CD1c-positive myeloid dendritic cell (primary cell): ENCODE measurements around the gene NELFB.

Experiments
- DNase-seq: peaks from one replicate; pipeline ENCODE4 v3.0.0-alpha.2; 2016; ENCODE audit errors: extremely low spot score

Gene NELFB

DNA sequence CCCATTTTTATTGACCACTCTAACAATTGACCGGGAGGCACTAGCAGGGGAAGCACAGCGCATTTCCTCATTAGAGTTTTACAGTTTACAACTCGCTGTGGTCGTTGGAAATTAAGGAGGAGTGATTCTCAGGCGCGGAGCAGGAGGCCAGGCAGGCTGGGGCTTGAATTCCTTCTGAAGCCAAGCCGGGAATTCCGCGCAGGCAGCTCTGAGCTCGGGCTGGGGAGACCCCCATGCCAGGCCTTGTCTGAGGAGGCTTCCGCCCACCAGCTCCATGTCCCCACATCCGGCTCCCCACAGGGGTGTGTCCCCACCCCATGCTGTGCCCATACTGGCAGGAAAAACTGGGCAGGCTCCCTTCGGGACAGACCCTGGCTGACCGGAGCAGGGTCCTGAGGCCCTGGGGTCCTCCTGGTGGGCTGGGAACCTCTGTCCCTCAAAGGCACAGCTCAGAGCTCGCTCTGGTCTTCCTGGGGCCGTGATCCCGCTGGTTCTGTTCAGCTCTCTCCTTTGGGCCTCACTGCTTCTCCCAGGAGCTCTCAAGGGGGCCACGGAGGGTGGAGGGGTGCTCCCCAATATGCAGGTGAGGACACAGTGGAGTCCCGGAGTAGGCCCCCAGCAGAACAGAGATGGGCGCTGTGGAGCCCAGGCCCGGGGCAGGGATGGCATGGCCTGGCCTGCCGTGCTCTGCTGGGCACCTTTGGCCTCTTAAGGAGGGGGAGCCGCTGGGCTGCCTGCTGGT lies 48.2 kb downstream of the NELFB start:
- DNase-seq, result no peak

- DNase-seq, result no peak
Observed at GRCh38 chr9:137303893-137304382, 48.8 kb downstream of the NELFB start.

GRCh38 chr9:137304383-137305059 lies 49.4 kb downstream of the NELFB start:
- no peak for DNase-seq

DNA sequence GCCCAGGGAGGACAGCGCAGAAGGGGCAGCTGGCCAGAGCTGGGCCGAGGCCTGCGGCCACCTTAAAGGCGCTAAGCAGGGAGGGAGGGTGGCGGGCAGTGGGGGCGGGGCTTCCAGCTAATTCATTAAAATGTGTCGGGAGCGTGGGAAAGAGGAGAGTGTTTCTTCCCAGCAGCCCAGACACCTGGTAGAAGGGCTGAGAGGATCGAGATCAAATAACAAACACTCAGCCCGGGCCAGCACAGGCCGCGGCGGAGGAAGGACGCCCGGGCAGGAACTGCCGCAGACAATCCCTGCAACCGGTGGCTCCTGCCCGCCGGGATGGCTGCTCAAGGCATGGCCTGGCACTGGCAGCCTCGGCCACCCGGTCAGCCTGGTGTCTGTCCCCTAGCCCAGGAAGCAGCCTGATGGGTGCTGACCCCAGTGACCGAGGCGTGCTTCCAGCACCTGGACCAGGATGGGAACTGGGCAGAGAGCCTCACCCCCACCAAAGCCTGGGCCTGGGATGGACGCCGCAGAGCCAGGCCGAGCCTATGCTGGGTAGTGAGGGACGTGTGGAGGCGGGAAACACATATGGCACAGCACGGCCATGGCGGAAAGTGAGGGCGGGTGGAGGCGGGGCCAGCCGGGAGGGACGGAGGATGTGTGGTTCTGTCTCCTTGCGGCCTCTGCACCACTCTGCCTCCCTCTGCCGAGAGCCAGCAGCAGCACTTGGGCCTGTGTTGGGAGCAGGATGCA lies 50.1 kb downstream of the NELFB start:
- DNase-seq, result peak; percentile 76

DNA sequence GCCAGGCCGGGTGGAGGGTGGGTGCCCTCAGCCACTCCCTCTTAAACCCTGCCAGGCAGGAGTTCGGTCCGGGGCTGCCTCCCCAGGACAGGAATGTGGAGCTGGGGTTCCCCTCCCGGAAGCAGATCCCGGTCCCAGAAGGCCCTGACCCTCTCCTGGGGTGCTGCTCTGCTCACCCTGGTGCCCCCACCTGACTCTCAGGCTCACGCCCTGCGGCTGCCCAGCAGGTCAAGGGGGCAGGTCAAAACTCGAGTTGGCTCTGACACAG lies 50.6 kb downstream of the NELFB start:
- no peak for DNase-seq

DNA sequence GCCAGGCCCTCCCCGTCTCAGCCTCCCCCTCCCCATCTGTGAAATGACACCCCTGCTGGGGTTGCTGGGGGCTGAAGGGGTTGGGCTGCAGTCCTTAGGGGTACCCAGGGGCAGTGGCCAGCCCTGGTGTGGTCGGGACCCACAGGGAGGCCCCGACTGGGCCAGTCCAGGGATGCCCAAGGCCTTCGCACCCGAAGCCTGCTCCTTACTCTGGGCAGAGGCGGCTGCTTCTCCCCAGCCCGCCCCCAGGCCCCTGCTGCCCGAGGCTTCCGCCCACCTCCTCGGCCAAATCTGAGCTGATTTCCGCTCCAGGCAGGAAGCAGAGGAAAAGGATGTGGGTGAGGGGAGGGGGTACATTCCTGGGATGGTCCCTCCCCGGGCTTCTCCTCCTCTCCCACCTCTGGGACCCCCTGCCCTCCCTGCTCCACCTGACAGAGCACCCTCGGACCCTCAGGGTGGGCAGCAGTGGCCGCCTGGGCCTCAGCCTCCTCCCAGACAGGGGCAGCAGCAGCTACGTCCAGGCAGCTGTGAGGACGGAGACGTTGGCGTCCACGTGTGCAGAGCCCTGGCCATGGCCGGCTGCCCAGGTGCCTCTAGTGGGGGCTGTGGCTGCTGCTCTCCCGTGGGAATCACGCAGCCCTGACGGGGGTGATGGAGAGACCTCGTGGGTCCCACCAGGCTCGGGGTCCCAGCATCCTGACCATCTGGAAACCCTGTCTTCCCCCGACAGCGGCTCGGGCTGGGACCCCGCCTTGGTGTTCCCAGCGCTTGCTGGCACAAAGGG lies 51.1 kb downstream of the NELFB start:
- DNase-seq, result no peak

GRCh38 chr9:137306850-137307254 lies 51.7 kb downstream of the NELFB start:
- DNase-seq, result no peak

- DNase-seq, result peak; percentile 66
Observed at GRCh38 chr9:137307255-137308056, 52.3 kb downstream of the NELFB start.

- no peak for DNase-seq
Observed at GRCh38 chr9:137308057-137308619, 53.0 kb downstream of the NELFB start.

- DNase-seq, result no peak
Observed at GRCh38 chr9:137309368-137310188, 54.5 kb downstream of the NELFB start.

- no peak for DNase-seq
Observed at GRCh38 chr9:137310189-137311052, 55.3 kb downstream of the NELFB start.

DNA sequence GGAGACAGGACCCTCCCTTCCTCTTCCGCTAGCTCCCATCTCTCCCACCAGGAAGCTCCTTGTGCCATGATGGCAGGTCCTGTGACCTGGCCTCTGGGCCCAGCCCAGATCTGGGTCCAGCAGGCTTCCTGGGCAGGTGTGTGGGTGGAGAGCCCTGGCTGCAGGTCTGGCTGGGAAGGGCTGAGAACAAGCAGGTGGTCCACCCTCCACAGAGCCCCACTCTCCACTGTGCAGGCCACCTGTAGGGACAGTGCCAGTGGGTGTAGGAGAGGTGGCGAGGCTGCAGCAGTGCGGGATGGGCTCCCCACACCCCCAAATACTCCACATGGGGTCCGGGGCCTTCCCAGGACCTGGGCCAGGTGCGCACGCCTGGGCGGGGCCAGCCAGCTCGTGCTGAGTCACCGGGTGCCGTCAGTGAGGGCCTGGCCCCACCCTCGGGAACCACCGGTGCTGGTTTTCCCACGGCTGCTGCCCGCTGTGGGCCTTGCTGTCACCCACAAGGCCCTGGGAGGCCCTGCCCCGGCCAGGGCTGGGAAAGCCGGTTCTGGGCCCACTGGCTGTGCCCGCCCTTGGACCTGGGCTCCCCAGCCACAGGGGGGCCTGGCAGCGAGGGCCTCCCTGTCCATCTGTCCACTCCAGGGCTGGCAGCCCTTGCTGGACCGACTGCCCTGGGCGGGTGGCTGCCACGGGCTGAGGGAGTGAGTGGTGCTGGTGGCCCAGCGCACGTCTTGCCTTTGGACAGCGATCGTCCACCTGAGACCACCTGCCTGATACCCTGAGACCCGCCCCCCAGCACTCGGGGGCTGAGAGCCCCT lies 56.3 kb downstream of the NELFB start:
- DNase-seq, result no peak

GRCh38 chr9:137311986-137312851 lies 57.1 kb downstream of the NELFB start:
- DNase-seq, result no peak

DNA sequence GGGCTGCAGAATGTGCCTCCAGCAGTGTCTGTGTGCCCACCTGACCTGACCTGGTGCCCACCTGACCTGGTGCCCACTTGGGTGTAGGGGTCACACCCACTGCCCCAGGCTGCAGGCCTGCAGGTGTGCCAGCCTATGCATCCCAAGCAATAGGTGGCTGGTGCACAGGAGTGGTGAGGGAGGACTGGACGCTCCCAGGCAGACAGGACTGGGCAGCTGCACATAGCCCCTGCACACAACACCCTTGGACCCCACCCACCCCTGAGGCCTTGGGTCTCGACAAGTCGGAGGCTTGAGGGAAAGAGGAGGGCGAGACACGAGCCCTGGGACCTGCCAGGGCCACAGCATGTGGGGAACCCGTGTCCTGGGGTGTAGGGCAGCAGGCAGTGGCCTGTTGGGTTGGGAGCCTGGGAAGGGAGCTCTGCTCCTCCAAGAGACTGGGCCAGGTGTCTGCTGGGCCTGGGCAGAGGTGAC lies 57.8 kb downstream of the NELFB start:
- no peak for DNase-seq

DNA sequence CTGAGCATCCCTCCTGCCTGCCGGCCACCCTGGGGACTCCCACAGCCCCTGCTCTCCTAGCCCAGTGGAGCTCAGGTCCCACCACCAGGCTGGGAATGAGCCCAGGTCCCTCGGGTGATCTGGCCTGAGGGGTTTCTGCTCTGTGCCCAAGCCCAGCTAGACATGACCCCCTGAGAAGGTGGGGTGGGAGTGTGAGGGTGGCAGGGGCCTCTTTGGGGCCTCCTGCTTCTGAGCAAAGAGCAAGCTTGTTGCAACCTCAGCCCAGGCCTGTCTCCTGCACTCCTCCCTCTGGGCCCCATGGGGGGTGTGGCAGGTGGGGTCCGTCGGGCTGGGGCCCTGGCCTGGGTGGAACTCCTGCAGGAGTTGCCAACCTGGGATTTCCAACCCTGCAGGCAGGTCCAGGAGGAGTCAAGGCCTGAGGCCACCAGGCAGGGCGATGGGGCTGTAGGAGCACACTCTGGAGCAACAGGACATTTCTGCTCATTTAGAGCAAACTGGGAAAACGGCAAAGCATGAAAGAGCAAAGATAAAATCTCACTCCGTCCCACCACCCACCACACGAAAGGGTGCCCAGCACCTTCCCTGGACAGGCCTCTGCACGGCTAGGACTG lies 58.3 kb downstream of the NELFB start:
- no peak for DNase-seq

- DNase-seq, result no peak
Observed at GRCh38 chr9:137313956-137314560, 58.9 kb downstream of the NELFB start.
